Iris pigment epithelial cell (primary cell): ENCODE results near the gene SF1.
A peak's percentile ranks its signal among the peaks of the same experiment; 100 is the strongest.

Experiments used
- DNase-seq: peaks from one replicate; pipeline ENCODE4 v3.0.0-alpha.2; 2011; ENCODE audit warnings: low read depth

Gene SF1

GRCh38 chr11:64784813-64785581 lies 6.7 kb upstream of the SF1 start:
- DNase-seq, result no peak

GRCh38 chr11:64778223-64778472 lies 194 bp downstream of the SF1 start:
- DNase-seq, result no peak

GRCh38 chr11:64777449-64778222 lies 706 bp downstream of the SF1 start:
- peak; percentile 86 for DNase-seq

GRCh38 chr11:64776875-64777274 lies 1.5 kb downstream of the SF1 start:
- no peak for DNase-seq

GRCh38 chr11:64776425-64776824 lies 1.9 kb downstream of the SF1 start:
- no peak for DNase-seq

- DNase-seq, result no peak
These were observed 4.2 kb downstream of the SF1 start for GRCh38 chr11:64774144-64774543.

GRCh38 chr11:64772303-64773018 lies 5.9 kb downstream of the SF1 start:
- DNase-seq, result no peak

GRCh38 chr11:64771861-64772260 lies 6.5 kb downstream of the SF1 start:
- no peak for DNase-seq

- DNase-seq, result no peak
These were observed 8.2 kb downstream of the SF1 start for GRCh38 chr11:64770120-64770519.

- DNase-seq, result no peak
These were observed 9.1 kb downstream of the SF1 start for GRCh38 chr11:64769283-64769682.

GRCh38 chr11:64768300-64768694 lies 10.0 kb downstream of the SF1 start:
- no peak for DNase-seq

- peak; percentile 65 for DNase-seq
These were observed 10.7 kb downstream of the SF1 start for GRCh38 chr11:64767344-64768299.

GRCh38 chr11:64766881-64767280 lies 11.5 kb downstream of the SF1 start:
- DNase-seq, result no peak

GRCh38 chr11:64765851-64766665 lies 12.3 kb downstream of the SF1 start:
- no peak for DNase-seq

GRCh38 chr11:64765291-64765850 lies 13.0 kb downstream of the SF1 start:
- no peak for DNase-seq

GRCh38 chr11:64764753-64765152 lies 13.6 kb downstream of the SF1 start:
- DNase-seq, result no peak

GRCh38 chr11:64764040-64764611 lies 14.2 kb downstream of the SF1 start:
- no peak for DNase-seq

GRCh38 chr11:64763526-64764039 lies 14.8 kb downstream of the SF1 start:
- DNase-seq, result peak; percentile 23

- peak; percentile 82 for DNase-seq
These were observed 15.4 kb downstream of the SF1 start for GRCh38 chr11:64762674-64763525.
